K562 (cell line): ENCODE data around the gene THAP6. TPM values are rescaled to one million over a fixed set of nuclear protein-coding genes. Genes with fewer than 3 reads are reported as not detected.
A peak's percentile ranks its signal among the peaks of the same experiment; 100 is the strongest.

ENCODE experiments used
- ATF1 ChIP-seq, 2 experiments: fragments of 450-650 bp in 1 of 2; IDR thresholded peaks; 2 replicates each; pipeline ENCODE4 v1.6.1; 2016; ENCODE audit warnings: missing compliant biosample characterization in 1 of 2, missing genetic modification characterization in 1 of 2
- CBX3 ChIP-seq, 2 experiments: IDR thresholded peaks; 1 replicate in 1 of 2; 2 replicates in 1 of 2; pipeline ENCODE4 v1.6.1; 2012; ENCODE audit warnings: inconsistent platforms in 2 of 2, low read length in 2 of 2, borderline replicate concordance in 1 of 2, control low read depth in 1 of 2
- CTBP1 ChIP-seq: fragments of 450-650 bp; IDR thresholded peaks from 2 replicates; pipeline ENCODE4 v1.6.1; 2016; ENCODE audit warnings: borderline replicate concordance
- EHMT2 ChIP-seq: fragments of 450-650 bp; IDR thresholded peaks from 2 replicates; pipeline ENCODE4 v1.6.1; 2018; ENCODE audit warnings: antibody characterized with exemption
- EP400 ChIP-seq: fragments of 450-650 bp; IDR thresholded peaks from 2 replicates; pipeline ENCODE4 v1.6.1; 2017; ENCODE audit warnings: antibody characterized with exemption, mild to moderate bottlenecking, moderate library complexity
- ESRRA ChIP-seq: fragments of 450-650 bp; IDR thresholded peaks from 2 replicates; pipeline ENCODE4 v1.6.1; 2014; ENCODE audit warnings: low read depth, mild to moderate bottlenecking, moderate library complexity, borderline replicate concordance
- ETV5 ChIP-seq: sonication (generic); formaldehyde crosslinking; IDR thresholded peaks from 2 replicates; pipeline ENCODE4 v1.4.0; 2020; ENCODE audit warnings: low read depth, mild to moderate bottlenecking, missing genetic modification reagents
- HDAC2 ChIP-seq: fragments of 450-650 bp; IDR thresholded peaks from 2 replicates; pipeline ENCODE4 v1.6.1; 2016; ENCODE audit warnings: mild to moderate bottlenecking
- MEIS2 ChIP-seq: fragments of 450-650 bp; IDR thresholded peaks from 2 replicates; pipeline ENCODE4 v1.6.1; 2014; ENCODE audit warnings: mild to moderate bottlenecking; ENCODE audit not compliant: partially characterized antibody
- MTF1 ChIP-seq: fragments of 250-450 bp; sonication (Bioruptor Pico); IDR thresholded peaks from 2 replicates; pipeline ENCODE4 v1.9.0; 2021; ENCODE audit warnings: moderate library complexity, mild to moderate bottlenecking, inconsistent platforms, borderline replicate concordance
- PHF20 ChIP-seq: fragments of 450-650 bp; IDR thresholded peaks from 2 replicates; pipeline ENCODE4 v1.6.1; 2018; ENCODE audit not compliant: partially characterized antibody
- POLR2AphosphoS5 ChIP-seq: IDR thresholded peaks from 2 replicates; pipeline ENCODE4 v1.6.1; 2011; ENCODE audit warnings: mild to moderate bottlenecking, low read depth, low read length, moderate library complexity; ENCODE audit not compliant: control insufficient read depth, insufficient read depth
- RAD51 ChIP-seq: fragments of 450-650 bp; IDR thresholded peaks from 2 replicates; pipeline ENCODE4 v1.7.1; 2016; ENCODE audit warnings: low read depth, mild to moderate bottlenecking, borderline replicate concordance
- RBM17 ChIP-seq: fragments of 200-400 bp; formaldehyde crosslinking; IDR thresholded peaks from 2 replicates; pipeline ENCODE4 v1.6.1; 2017; ENCODE audit warnings: low read depth, mild to moderate bottlenecking, low read length, borderline replicate concordance
- TEAD2 ChIP-seq: fragments of 450-650 bp; IDR thresholded peaks from 2 replicates; pipeline ENCODE4 v1.6.1; 2016; ENCODE audit warnings: missing genetic modification characterization, control low read depth, missing compliant biosample characterization
- TGIF2 ChIP-seq: sonication (generic); formaldehyde crosslinking; IDR thresholded peaks from 2 replicates; pipeline ENCODE4 v1.8.1; 2022; ENCODE audit warnings: mild to moderate bottlenecking, missing genetic modification reagents, moderate library complexity
- UBTF ChIP-seq, 2 experiments: IDR thresholded peaks; 2 replicates each; pipeline ENCODE4 v1.6.1; 2012; ENCODE audit warnings: improper control_type of control experiment in 2 of 2, low read depth in 2 of 2, low read length in 2 of 2, borderline replicate concordance in 1 of 2
- VEZF1 ChIP-seq: fragments of 200-800 bp; sonication (Bioruptor generic); IDR thresholded peaks from 2 replicates; pipeline ENCODE4 v1.6.1; 2017; ENCODE audit warnings: missing genetic modification characterization, missing compliant biosample characterization
- polyA plus RNA-seq, 8 experiments: library from polyadenylated mRNA; depleted of rRNA in 4 of 8; stranded (reverse) in 5 of 8; unstranded in 3 of 8; fragments of >200 nt; fragmentation: Nextera tagmentation in 2 of 8; fragmentation: Illumina TruSeq in 1 of 8; extraction: Ambion mirVana in 2 of 8; extraction: Trizol in 1 of 8; gene quantifications; 2 replicates each; pipeline versions ENCODE4 v1.2.1 to v1.2.3, GENCODE V29; 2011 to 2014; ENCODE audit warnings: inconsistent platforms in 1 of 8, missing spikeins in 1 of 8
- total RNA-seq, 7 experiments: library from RNA; depleted of rRNA in 6 of 7; stranded (reverse); fragments of >200 nt in 6 of 7; fragmentation: Illumina TruSeq in 2 of 7; extraction: Trizol in 2 of 7; gene quantifications; 2 replicates each; pipeline versions ENCODE4 v1.2.1 to v1.2.3, GENCODE V29; 2011 to 2021; ENCODE audit warnings: low replicate concordance in 1 of 7
- TF ChIP-seq, protein P1 (sequence below): fragments of 200-800 bp; sonication (Bioruptor generic); IDR thresholded peaks from 2 replicates; pipeline ENCODE4 v1.6.1; 2017; ENCODE audit warnings: missing genetic modification characterization, missing compliant biosample characterization
- TF ChIP-seq, protein P2 (sequence below), 3 experiments: fragments of 200-800 bp in 1 of 3; sonication (Bioruptor generic) in 1 of 3; sonication (generic) in 1 of 3; formaldehyde crosslinking in 1 of 3; IDR thresholded peaks; 2 replicates each; pipeline versions ENCODE4 v1.6.1 to v1.8.0; 2016 to 2022; ENCODE audit warnings: mild to moderate bottlenecking in 2 of 3, missing compliant biosample characterization in 2 of 3, missing genetic modification characterization in 2 of 3, missing genetic modification reagents in 1 of 3

The THAP6 gene
- total and polyA plus RNA-seq, 9 of the 15 experiments (the other 6 are each of a cell fraction or from before 2014, with no cell fraction given): 8.9 to 30.4 (median 17.3) TPM

DNA sequence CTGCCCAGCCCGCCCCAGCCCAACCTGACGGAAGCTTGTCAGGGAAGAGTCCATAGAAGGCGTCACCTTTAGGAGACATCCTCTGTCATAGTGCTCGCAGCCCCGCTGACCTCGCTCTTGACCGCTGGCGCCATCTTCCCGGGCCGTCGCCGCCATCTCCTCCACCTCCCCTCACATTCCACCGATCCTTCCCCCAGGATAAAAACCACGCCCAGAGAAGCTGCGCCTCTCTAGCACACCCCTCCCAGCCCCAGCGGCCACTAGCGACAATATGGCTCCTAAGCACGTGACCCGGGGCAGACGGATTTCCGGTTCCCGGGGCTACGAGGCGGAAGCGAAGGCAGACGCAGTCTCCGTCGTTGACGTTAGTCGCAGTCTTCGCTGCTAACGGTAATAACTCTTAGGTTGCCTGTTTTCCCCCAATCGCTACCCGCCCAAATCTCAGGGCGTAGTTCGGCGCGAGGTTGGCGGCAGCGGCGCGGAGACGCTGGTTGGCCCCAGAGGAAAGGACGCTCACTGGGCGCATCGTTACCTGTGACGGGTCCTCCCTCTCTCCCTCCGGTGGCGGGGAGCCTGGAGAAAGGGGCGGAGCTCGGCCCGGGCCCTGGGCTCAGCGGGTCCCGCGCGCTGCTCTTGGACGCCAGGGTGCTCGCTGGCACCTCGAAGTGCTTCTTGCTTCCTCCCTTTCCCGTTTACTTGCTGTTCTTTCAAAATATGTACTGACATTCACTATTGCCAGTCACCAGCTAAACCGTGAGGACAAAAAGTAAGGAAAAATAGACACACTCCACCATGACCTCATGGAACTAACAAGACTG lies at the start of gene THAP6, which contains the start of gene RCHY1 (continued):
- TF ChIP-seq CBX3 (IDR thresholded peaks at IDR 0.05; ENCODE audit: borderline replicate concordance in 1 of 2, low read length in 2 of 2) (peak in 1 of 2 experiments; percentile 68; a peak in 2 of 3 replicates), ETV5 (CRISPR knock-in tag) (peak; percentile 64; the same call in 1 of the 2 replicates), VEZF1 (CRISPR knock-in tag) (peak; percentile 71), HDAC2 (peak; percentile 59), PHF20 (peak; percentile 81), RAD51 (peak; percentile 97), TGIF2 (no peak), MTF1 (no peak), ESRRA (peak; percentile 87), CTBP1 (peak; percentile 86; the same call in 1 of the 2 replicates), ATF1 (CRISPR knock-in tag; IDR thresholded peaks at IDR 0.05) (no peak), ATF1 (tag; IDR thresholded peaks at IDR 0.05) (peak; percentile 95), POLR2AphosphoS5 (peak; percentile 78), RBM17 (no peak), TEAD2 (tag) (peak; percentile 75), MEIS2 (peak; percentile 31), EP400 (peak; percentile 93), EHMT2 (0 out of 2 replicates have a peak, but pooled peaks have one; percentile 20), UBTF (IDR thresholded peaks at IDR 0.05; ENCODE audit: borderline replicate concordance in 1 of 2, low read depth in 2 of 2, low read length in 2 of 2) (peak; percentile 15 to 89; a peak in 2 of 4 replicates)
- TF ChIP-seq, protein P1, sequence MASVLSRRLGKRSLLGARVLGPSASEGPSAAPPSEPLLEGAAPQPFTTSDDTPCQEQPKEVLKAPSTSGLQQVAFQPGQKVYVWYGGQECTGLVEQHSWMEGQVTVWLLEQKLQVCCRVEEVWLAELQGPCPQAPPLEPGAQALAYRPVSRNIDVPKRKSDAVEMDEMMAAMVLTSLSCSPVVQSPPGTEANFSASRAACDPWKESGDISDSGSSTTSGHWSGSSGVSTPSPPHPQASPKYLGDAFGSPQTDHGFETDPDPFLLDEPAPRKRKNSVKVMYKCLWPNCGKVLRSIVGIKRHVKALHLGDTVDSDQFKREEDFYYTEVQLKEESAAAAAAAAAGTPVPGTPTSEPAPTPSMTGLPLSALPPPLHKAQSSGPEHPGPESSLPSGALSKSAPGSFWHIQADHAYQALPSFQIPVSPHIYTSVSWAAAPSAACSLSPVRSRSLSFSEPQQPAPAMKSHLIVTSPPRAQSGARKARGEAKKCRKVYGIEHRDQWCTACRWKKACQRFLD (CRISPR knock-in tag): 0 out of 2 replicates have a peak, but pooled peaks have one; percentile 31
- TF ChIP-seq, protein P2, sequence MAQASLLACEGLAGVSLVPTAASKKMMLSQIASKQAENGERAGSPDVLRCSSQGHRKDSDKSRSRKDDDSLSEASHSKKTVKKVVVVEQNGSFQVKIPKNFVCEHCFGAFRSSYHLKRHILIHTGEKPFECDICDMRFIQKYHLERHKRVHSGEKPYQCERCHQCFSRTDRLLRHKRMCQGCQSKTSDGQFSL (CRISPR knock-in tag; IDR thresholded peaks at IDR 0.05): peak; percentile 81; the same call in 1 of the 2 replicates
- TF ChIP-seq, protein P2 (tag; IDR thresholded peaks at IDR 0.05): no peak
